Measurements from ENCODE around the gene SGPL1. TPM values are rescaled to one million over a fixed set of nuclear protein-coding genes. Genes with fewer than 3 reads are reported as not detected.

Gene SGPL1
- total and polyA plus RNA-seq, 2 of the 8 experiments (the other 6 are each of a cell fraction or from before 2014, with no cell fraction given): 20.5 to 51.6 TPM

DNA sequence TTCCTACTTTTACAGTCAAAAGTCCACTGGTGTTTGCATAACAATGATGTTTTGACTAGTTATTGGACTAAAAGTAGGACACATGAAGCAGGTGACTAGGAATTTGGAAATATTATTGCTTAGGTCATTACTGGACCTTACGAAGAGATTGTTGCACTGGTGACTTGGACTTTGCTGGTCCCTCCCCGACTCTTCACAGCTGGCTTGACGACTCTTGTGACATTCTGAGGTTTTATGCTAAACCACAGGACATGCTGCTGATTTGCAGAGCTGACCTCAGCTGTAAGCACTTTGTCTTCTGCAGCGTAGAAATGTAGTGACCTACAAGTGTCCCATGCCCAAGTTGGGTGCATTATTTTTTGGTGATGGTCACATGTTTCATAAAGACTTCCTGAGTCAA, 50.7 kb downstream of the SGPL1 start (continued):
- TF ChIP-seq SIX5 (IDR thresholded peaks at IDR 0.05; ENCODE audit: low read depth, low read length) (no peak), POLR2A (IDR thresholded peaks at IDR 0.05; ENCODE audit: control extremely low read depth in 1 of 2, low read depth in 2 of 2, low read length in 2 of 2) (no peak)
